Panc1 (cell line): Measurements from ENCODE around the gene CPOX.

ENCODE experiments used
- CTCF ChIP-seq: fragments of 450-650 bp; IDR thresholded peaks from 2 replicates; pipeline ENCODE4 v1.5.1; 2017; ENCODE audit warnings: mild to moderate bottlenecking
- POLR2AphosphoS5 ChIP-seq: IDR thresholded peaks from 2 replicates; pipeline ENCODE4 v1.6.1; 2012; ENCODE audit warnings: mild to moderate bottlenecking, low read depth, low read length, moderate library complexity
- REST ChIP-seq, 2 experiments: IDR thresholded peaks; 2 replicates each; pipeline ENCODE4 v1.6.1; 2011 to 2012; ENCODE audit warnings: low read depth in 2 of 2, control low read depth in 1 of 2, low read length in 1 of 2, mild to moderate bottlenecking in 1 of 2, moderate library complexity in 1 of 2; ENCODE audit not compliant: insufficient read depth in 1 of 2
- SIN3A ChIP-seq: IDR thresholded peaks from 2 replicates; pipeline ENCODE4 v1.6.1; 2012; ENCODE audit warnings: low read depth, mild to moderate bottlenecking, low read length, moderate library complexity, borderline replicate concordance; ENCODE audit not compliant: insufficient read depth
- TCF7L2 ChIP-seq: IDR thresholded peaks from 2 replicates; pipeline ENCODE4 v1.6.1; 2011; ENCODE audit warnings: mild to moderate bottlenecking, low read depth, low read length, inconsistent platforms

- TF ChIP-seq CTCF (no peak), REST (IDR thresholded peaks at IDR 0.05; ENCODE audit: insufficient read depth in 1 of 2, low read depth in 2 of 2, low read length in 1 of 2) (no peak), POLR2AphosphoS5 (no peak), SIN3A (no peak), TCF7L2 (no peak)
These were observed 7.1 kb upstream of the CPOX start for GRCh38 chr3:98600412-98601095.
